Measurements from ENCODE around the gene SCGB3A2.

- TF ChIP-seq SUZ12 (IDR thresholded peaks at IDR 0.05; ENCODE audit: extremely low read depth, insufficient read depth, insufficient read length), result no peak
- TF ChIP-seq YY1 (IDR thresholded peaks at IDR 0.05; ENCODE audit: insufficient read depth, insufficient read length), result no peak
These were observed 15.3 kb downstream of the SCGB3A2 start for GRCh38 chr5:147893820-147894219.
